ENCODE data around the gene MPL.

Gene MPL

DNA sequence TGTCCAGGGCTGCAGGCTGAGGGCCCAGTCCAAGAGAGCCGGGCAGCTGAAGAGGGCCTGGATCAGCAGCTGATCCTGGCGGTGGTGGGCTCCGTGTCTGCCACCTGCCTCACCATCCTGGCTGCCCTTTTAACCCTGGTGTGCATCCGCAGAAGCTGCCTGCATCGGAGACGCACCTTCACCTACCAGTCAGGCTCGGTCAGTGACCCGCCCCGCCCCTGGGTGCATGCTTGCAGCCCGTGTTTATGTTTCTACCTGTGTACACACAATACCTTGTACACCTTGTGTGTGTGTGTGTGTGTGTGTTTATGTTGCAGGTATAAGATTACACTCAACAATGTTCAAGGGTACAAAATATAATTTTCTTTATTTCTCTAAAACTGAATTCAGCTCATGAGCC lies 23.8 kb upstream of the MPL start:
- in situ Hi-C loops (cut with HindIII; ENCODE audit: low pct_ligation_motif_present, low sequenced_read_pairs), result no loop called here
- no peaks in the 10 kb centered on the region for H3K36me3 ChIP-seq (replicated peaks)
- TF ChIP-seq, protein P1, sequence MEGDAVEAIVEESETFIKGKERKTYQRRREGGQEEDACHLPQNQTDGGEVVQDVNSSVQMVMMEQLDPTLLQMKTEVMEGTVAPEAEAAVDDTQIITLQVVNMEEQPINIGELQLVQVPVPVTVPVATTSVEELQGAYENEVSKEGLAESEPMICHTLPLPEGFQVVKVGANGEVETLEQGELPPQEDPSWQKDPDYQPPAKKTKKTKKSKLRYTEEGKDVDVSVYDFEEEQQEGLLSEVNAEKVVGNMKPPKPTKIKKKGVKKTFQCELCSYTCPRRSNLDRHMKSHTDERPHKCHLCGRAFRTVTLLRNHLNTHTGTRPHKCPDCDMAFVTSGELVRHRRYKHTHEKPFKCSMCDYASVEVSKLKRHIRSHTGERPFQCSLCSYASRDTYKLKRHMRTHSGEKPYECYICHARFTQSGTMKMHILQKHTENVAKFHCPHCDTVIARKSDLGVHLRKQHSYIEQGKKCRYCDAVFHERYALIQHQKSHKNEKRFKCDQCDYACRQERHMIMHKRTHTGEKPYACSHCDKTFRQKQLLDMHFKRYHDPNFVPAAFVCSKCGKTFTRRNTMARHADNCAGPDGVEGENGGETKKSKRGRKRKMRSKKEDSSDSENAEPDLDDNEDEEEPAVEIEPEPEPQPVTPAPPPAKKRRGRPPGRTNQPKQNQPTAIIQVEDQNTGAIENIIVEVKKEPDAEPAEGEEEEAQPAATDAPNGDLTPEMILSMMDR (IDR thresholded peaks at IDR 0.05; ENCODE audit: low read depth, low read length, missing control alignments), result no peak
- H3K27ac ChIP-seq, result no peak overlapping the region
- no peak for DNase-seq
- no peaks in the 10 kb centered on the region for H3K27me3 ChIP-seq (replicated peaks)
- H3K4me3 ChIP-seq (ENCODE audit: low read depth, low read length), result no peak overlapping the region

GRCh38 chr1:43314233-43314632 lies 23.4 kb upstream of the MPL start:
- TF ChIP-seq, protein P1 (IDR thresholded peaks at IDR 0.05; ENCODE audit: low read depth, low read length, missing control alignments), result no peak
- no peak overlapping the region for H3K4me3 ChIP-seq (ENCODE audit: low read depth, low read length)
- no peaks in the 10 kb centered on the region for H3K36me3 ChIP-seq (replicated peaks)
- in situ Hi-C loops (cut with HindIII; ENCODE audit: low pct_ligation_motif_present, low sequenced_read_pairs), result no loop called here
- no peak overlapping the region for H3K27ac ChIP-seq
- DNase-seq, result no peak
- H3K27me3 ChIP-seq (replicated peaks), result no peaks in the 10 kb centered on the region

- DNase-seq, result no peak
- Histone ChIP-seq H3K4me3 (ENCODE audit: low read depth, low read length) (no peak overlapping the region), H3K36me3 (replicated peaks) (no peaks in the 10 kb centered on the region), H3K27ac (no peak overlapping the region), H3K27me3 (replicated peaks) (no peaks in the 10 kb centered on the region)
- TF ChIP-seq, protein P1 (IDR thresholded peaks at IDR 0.05; ENCODE audit: low read depth, low read length, missing control alignments), result no peak
- in situ Hi-C loops (cut with HindIII; ENCODE audit: low pct_ligation_motif_present, low sequenced_read_pairs), result no loop called here
Measured at GRCh38 chr1:43315481-43315880, 22.1 kb upstream of the MPL start.

DNA sequence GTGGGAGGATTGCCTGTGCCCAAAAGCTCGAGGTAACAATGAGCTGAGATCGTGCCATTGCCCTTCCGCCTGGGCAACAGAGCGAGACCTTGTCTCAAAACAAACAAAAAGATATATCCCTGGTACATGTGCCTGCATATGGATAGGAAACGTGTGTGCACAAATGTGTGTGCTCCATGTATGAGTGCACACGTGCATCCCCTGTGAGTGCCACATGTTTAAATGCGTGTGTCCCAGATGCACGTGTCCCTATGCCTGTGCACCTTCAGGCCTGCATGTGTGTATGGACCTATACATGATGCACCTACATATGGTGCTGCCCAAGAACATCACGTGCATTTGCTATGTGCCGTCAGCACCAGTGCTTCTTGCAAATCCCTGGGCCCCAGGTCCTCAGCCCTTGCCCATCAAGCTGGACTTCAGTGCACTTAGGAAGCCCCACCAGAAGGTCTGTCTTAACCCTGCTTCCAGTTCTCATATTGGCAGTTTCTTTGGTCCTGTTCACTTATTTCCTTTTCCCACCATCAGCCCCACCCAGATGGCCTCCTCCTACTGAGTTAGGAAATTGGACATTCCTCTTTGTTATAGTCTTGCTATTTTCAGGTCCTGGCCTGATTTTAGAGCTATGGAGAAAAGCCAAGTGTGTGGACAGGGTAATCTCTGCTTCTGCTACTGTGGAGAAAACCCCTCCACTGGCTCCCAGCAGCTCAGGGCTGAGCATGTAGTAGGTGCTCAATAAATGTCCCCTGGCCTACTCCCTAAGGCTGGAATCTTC lies 21.5 kb upstream of the MPL start:
- in situ Hi-C loops (cut with HindIII; ENCODE audit: low pct_ligation_motif_present, low sequenced_read_pairs), result no loop called here
- H3K27me3 ChIP-seq (replicated peaks), result no peaks in the 10 kb centered on the region
- TF ChIP-seq, protein P1 (IDR thresholded peaks at IDR 0.05; ENCODE audit: low read depth, low read length, missing control alignments), result no peak
- no peaks in the 10 kb centered on the region for H3K36me3 ChIP-seq (replicated peaks)
- DNase-seq, result no peak
- H3K27ac ChIP-seq, result no peak overlapping the region
- no peak overlapping the region for H3K4me3 ChIP-seq (ENCODE audit: low read depth, low read length)

GRCh38 chr1:43316738-43317520 lies 20.7 kb upstream of the MPL start:
- Histone ChIP-seq H3K27me3 (replicated peaks) (no peaks in the 10 kb centered on the region), H3K4me3 (ENCODE audit: low read depth, low read length) (no peak overlapping the region), H3K27ac (no peak overlapping the region), H3K36me3 (replicated peaks) (no peaks in the 10 kb centered on the region)
- TF ChIP-seq, protein P1 (IDR thresholded peaks at IDR 0.05; ENCODE audit: low read depth, low read length, missing control alignments), result peak; percentile 46
- no peak for DNase-seq
- in situ Hi-C loops (cut with HindIII; ENCODE audit: low pct_ligation_motif_present, low sequenced_read_pairs), result no loop called here

Data from brain microvascular endothelial cell (primary cell).